Measurements from ENCODE around the gene SLC12A6. TPM values are rescaled to one million over a fixed set of nuclear protein-coding genes. Genes with fewer than 3 reads are reported as not detected.

The SLC12A6 gene
- total RNA-seq, 4 donors from 2014 or later = 9.2 to 52.6 (median 26.9) TPM

GRCh38 chr15:34341381-34342212 is 4.0 kb upstream of the SLC12A6 start:
- Histone ChIP-seq H3K4me1 (peaks cover 4 to 31% (median 10%) of the 10 kb centered on the region in 4 donors), H3K4me3 (peak overlapping the region in 3 of 4 donors; percentile 75 to 98 (median 97)), H3K36me3 (no peaks in the 10 kb centered on the region), H3K27me3 (no peaks in the 10 kb centered on the region), H3K9me3 (no peaks in the 10 kb centered on the region), H3K27ac (peak overlapping the region in 2 of 4 donors; percentile 99)
- intact Hi-C loops (cut with DNase I; ENCODE audit: low total_unique reads) = loop anchor here (10.0 kb wide), 1 partner anchor 237 kb away; the partner anchor contains the start of genes EMC7 and PGBD4
- DNase-seq = no peak
- 93 to 94% methylated on average over 15 of the region's 15 CpGs for WGBS, 2 donors (ENCODE audit: low coverage in 1 of 2)
- in situ Hi-C loops (cut with MboI; ENCODE audit: low pct_ligation_motif_present in 1 of 4, low pct_unique_long_range_greater_than_20kb in 1 of 4, low sequenced_read_pairs in 3 of 4) = loop anchor here in 2 of 4 donors (10.0 to 25.0 kb wide), 2 partner anchors 97 to 254 kb away; no protein-coding TSS in a partner anchor
- TF ChIP-seq EP300 (IDR thresholded peaks at IDR 0.05; ENCODE audit: low read depth) = no peak
- no peak for TF ChIP-seq CTCF (IDR thresholded peaks at IDR 0.05)
- TF ChIP-seq POLR2AphosphoS5 (IDR thresholded peaks at IDR 0.05) = no peak
- TF ChIP-seq POLR2A (IDR thresholded peaks at IDR 0.05) = no peak

GRCh38 chr15:34339946-34340345 is 2.4 kb upstream of the SLC12A6 start:
- peaks cover 4 to 42% (median 11%) of the 10 kb centered on the region in 4 donors for H3K4me1 ChIP-seq
- H3K9me3 ChIP-seq = no peaks in the 10 kb centered on the region
- DNase-seq = no peak
- H3K27ac ChIP-seq = no peak overlapping the region
- intact Hi-C loops (cut with DNase I; ENCODE audit: low total_unique reads) = loop anchor here (10.0 kb wide), 1 partner anchor 235 kb away; the partner anchor contains the start of genes EMC7 and PGBD4
- 90 to 95% methylated on average over 3 of the region's 3 CpGs for WGBS, 2 donors (ENCODE audit: low coverage in 1 of 2)
- no peaks in the 10 kb centered on the region for H3K36me3 ChIP-seq
- in situ Hi-C loops (cut with MboI; ENCODE audit: low pct_ligation_motif_present in 1 of 4, low pct_unique_long_range_greater_than_20kb in 1 of 4, low sequenced_read_pairs in 3 of 4) = loop anchor here in 2 of 4 donors (10.0 to 25.0 kb wide), 2 partner anchors 95 to 253 kb away; no protein-coding TSS in a partner anchor
- no peak for TF ChIP-seq EP300 (IDR thresholded peaks at IDR 0.05; ENCODE audit: low read depth)
- TF ChIP-seq CTCF (IDR thresholded peaks at IDR 0.05) = no peak
- no peak for TF ChIP-seq POLR2AphosphoS5 (IDR thresholded peaks at IDR 0.05)
- TF ChIP-seq POLR2A (IDR thresholded peaks at IDR 0.05) = no peak
- no peak overlapping the region for H3K4me3 ChIP-seq
- H3K27me3 ChIP-seq = no peaks in the 10 kb centered on the region

GRCh38 chr15:34338347-34338746 is 766 bp upstream of the SLC12A6 start:
- intact Hi-C loops (cut with DNase I; ENCODE audit: low total_unique reads) = no loop called here
- Histone ChIP-seq H3K27me3 (no peaks in the 10 kb centered on the region), H3K4me3 (peak overlapping the region in 3 of 4 donors; percentile 68 to 75 (median 73)), H3K27ac (peak overlapping the region; percentile 88 to 96 (median 90)), H3K9me3 (no peaks in the 10 kb centered on the region), H3K36me3 (no peaks in the 10 kb centered on the region), H3K4me1 (peaks cover 4 to 46% (median 11%) of the 10 kb centered on the region in 4 donors)
- TF ChIP-seq CTCF (IDR thresholded peaks at IDR 0.05) (no peak), EP300 (IDR thresholded peaks at IDR 0.05; ENCODE audit: low read depth) (no peak), POLR2A (IDR thresholded peaks at IDR 0.05) (no peak), POLR2AphosphoS5 (IDR thresholded peaks at IDR 0.05) (no peak)
- DNase-seq = no peak
- 82 to 89% methylated on average over 15 to 16 of the region's 16 CpGs for WGBS, 2 donors (ENCODE audit: low coverage in 1 of 2)
- in situ Hi-C loops (cut with MboI; ENCODE audit: low pct_ligation_motif_present in 1 of 4, low pct_unique_long_range_greater_than_20kb in 1 of 4, low sequenced_read_pairs in 3 of 4) = loop anchor here in 1 of 4 donors (25.0 kb wide), 1 partner anchor 251 kb away; no protein-coding TSS in a partner anchor

GRCh38 chr15:34336991-34337556 is 507 bp downstream of the SLC12A6 start:
- WGBS, 2 donors (ENCODE audit: low coverage in 1 of 2) = 1 to 14% methylated on average over 1 to 26 of the region's 26 CpGs
- in situ Hi-C loops (cut with MboI; ENCODE audit: low pct_ligation_motif_present in 1 of 4, low pct_unique_long_range_greater_than_20kb in 1 of 4, low sequenced_read_pairs in 3 of 4) = loop anchor here in 1 of 4 donors (25.0 kb wide), 1 partner anchor 250 kb away; no protein-coding TSS in a partner anchor

More at GRCh38 chr15:34336991-34337556, 507 bp downstream of the SLC12A6 start:
- H3K27me3 ChIP-seq = no peaks in the 10 kb centered on the region
- DNase-seq = peak; percentile 35
- TF ChIP-seq CTCF (IDR thresholded peaks at IDR 0.05) = no peak
- no peak for TF ChIP-seq POLR2A (IDR thresholded peaks at IDR 0.05)
- TF ChIP-seq POLR2AphosphoS5 (IDR thresholded peaks at IDR 0.05) = no peak
- TF ChIP-seq EP300 (IDR thresholded peaks at IDR 0.05; ENCODE audit: low read depth) = no peak
- H3K9me3 ChIP-seq = no peaks in the 10 kb centered on the region
- H3K4me1 ChIP-seq = peaks cover 4 to 43% (median 10%) of the 10 kb centered on the region in 4 donors
- H3K4me3 ChIP-seq = peak overlapping the region; percentile 68 to 98 (median 74)
- H3K36me3 ChIP-seq = no peaks in the 10 kb centered on the region
- intact Hi-C loops (cut with DNase I; ENCODE audit: low total_unique reads) = no loop called here
- peak overlapping the region; percentile 88 to 96 (median 90) for H3K27ac ChIP-seq

Measured in transverse colon (tissue), 4 donors.